ENCODE results near the gene MSL3B.

The MSL3B gene

GRCh38 chr2:233821196-233821595, 47.0 kb downstream of the MSL3B start:
- peaks cover 3% of the 10 kb centered on the region for H3K4me1 Mint-ChIP-seq (ENCODE audit: low read depth, unreplicated experiment)
- no peaks in the 10 kb centered on the region for H3K36me3 Mint-ChIP-seq (ENCODE audit: unreplicated experiment)
- no peak for DNase-seq
- no peak overlapping the region for H3K27ac Mint-ChIP-seq (ENCODE audit: unreplicated experiment)
- H3K27me3 Mint-ChIP-seq (ENCODE audit: unreplicated experiment): peaks cover 7% of the 10 kb centered on the region
- H3K9me3 Mint-ChIP-seq (ENCODE audit: unreplicated experiment): peaks cover 4% of the 10 kb centered on the region
- TF ChIP-seq CTCF (IDR thresholded peaks at IDR 0.05; ENCODE audit: partially characterized antibody, unreplicated experiment): no peak
- no peak overlapping the region for H3K4me3 Mint-ChIP-seq (ENCODE audit: unreplicated experiment)

DNA sequence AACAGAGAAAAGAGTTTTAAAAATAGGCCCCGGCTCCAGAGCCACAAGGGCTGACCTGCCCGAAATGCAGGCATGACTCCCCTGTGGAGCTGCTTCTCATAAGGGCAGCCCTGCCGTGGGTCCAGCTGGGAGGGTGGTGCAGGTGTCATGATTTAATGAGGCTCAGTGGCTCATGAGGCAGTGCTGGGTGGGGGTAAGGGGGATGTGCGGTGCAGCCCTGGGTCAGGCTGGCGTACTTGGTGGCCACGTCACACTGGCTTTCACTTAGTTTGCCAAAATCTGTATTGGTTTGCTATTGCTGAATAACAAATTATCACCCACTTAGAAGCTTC, 47.4 kb downstream of the MSL3B start:
- no peak overlapping the region for H3K27ac Mint-ChIP-seq (ENCODE audit: unreplicated experiment)
- TF ChIP-seq CTCF (IDR thresholded peaks at IDR 0.05; ENCODE audit: partially characterized antibody, unreplicated experiment): no peak
- H3K36me3 Mint-ChIP-seq (ENCODE audit: unreplicated experiment): no peaks in the 10 kb centered on the region
- no peak for DNase-seq
- H3K9me3 Mint-ChIP-seq (ENCODE audit: unreplicated experiment): peaks cover 4% of the 10 kb centered on the region
- H3K27me3 Mint-ChIP-seq (ENCODE audit: unreplicated experiment): peaks cover 7% of the 10 kb centered on the region
- H3K4me1 Mint-ChIP-seq (ENCODE audit: low read depth, unreplicated experiment): peaks cover 3% of the 10 kb centered on the region
- no peak overlapping the region for H3K4me3 Mint-ChIP-seq (ENCODE audit: unreplicated experiment)

DNA sequence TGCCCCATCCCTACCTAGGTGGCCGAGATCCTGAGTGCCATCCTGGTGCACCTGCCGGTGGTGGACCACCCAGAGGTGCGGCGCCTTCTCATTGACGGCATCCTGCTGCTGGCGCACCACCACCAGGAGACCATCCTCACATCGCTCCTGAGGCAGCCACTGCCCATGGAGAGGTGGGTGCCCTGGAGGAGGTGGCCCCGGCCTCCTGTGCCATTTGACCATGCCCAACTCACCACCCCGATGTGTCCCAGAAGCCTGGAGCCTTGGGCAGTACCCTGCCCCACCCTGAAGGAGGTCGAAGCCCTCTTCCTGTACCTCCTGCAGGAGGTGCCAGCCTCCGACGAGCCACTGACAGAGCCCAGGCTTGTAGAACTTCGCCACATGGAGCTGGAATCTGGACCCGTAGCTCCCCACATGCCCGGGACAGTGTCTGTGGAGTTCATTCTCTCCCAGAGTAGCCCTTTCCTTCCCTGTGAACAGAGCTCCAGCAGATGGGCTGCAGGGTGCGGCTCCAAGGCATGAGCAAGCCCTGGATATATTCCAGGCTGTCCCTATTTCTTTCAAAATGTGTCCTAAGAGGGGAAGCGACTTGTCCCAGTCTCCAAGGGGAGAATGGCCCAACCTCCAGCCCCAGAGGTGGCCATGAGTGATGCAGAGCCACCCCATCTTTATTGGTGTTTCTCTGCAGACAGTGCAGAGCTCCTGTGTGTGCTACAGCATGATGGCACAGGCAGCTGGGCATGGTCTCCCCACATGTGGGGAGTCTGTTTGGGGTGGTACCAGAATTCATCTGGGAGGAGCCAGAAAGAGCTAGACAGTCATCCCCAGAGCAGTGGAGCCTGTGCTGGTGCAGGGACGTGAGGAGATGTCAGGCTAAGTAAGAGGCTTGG, 48.1 kb downstream of the MSL3B start:
- no peaks in the 10 kb centered on the region for H3K36me3 Mint-ChIP-seq (ENCODE audit: unreplicated experiment)

DNA sequence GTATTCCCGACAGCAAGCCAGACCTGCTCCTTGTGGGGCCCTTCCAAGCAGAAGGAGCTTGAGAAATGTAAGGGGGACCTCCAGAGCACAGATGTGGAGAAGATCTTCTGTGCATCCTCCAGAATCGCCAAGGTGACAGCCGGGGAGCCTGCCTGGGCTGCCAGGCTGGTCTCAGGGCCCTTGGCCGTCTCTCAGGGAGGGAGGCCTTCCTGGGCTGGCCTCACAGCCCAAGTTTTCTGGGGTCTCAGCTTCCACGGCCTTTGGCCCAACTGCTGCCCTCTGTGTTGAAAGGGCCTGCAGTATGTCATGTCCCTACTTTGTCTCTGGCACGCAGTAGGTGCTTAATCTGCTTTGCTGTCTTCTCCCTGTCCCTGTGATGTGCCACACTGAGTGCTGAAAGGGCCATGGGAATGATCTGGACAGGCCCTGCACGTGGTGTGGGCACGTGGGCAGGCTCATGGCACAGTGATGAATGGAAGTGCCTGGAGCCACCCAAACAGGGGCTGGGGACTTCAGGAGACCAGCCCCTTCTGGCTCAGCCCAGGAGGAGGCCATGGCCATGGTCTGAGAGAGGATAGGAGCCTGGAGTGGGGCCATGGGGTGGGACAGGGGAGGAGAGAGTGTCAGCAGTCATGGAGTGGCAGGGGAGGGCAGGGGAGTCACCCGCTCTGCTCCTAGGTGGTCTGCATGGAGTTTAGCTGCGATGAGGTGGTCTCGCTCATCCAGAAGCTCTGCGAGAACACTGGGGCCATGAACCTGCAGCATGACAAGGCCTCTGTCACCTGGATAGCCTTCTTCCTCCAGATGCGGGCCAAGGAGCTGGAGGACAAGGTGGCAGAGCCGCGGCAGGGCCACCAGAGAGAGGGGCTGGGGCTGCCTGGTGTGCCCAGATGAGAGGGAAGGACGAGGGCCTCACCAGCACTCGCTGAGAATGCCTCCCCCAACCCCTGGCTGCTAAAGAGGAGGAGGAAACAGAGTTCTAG, 49.3 kb downstream of the MSL3B start:
- no peak for DNase-seq
- no peak overlapping the region for H3K27ac Mint-ChIP-seq (ENCODE audit: unreplicated experiment)
- TF ChIP-seq CTCF (IDR thresholded peaks at IDR 0.05; ENCODE audit: partially characterized antibody, unreplicated experiment): no peak
- H3K36me3 Mint-ChIP-seq (ENCODE audit: unreplicated experiment): no peaks in the 10 kb centered on the region
- H3K4me1 Mint-ChIP-seq (ENCODE audit: low read depth, unreplicated experiment): peaks cover 3% of the 10 kb centered on the region
- H3K4me3 Mint-ChIP-seq (ENCODE audit: unreplicated experiment): no peak overlapping the region
- peaks cover 4% of the 10 kb centered on the region for H3K9me3 Mint-ChIP-seq (ENCODE audit: unreplicated experiment)
- peaks cover 7% of the 10 kb centered on the region for H3K27me3 Mint-ChIP-seq (ENCODE audit: unreplicated experiment)

More for the DNA sequence above, 48.1 kb downstream of the MSL3B start:
- no peak for DNase-seq
- Mint-ChIP-seq H3K4me3 (ENCODE audit: unreplicated experiment) (no peak overlapping the region), H3K9me3 (ENCODE audit: unreplicated experiment) (peaks cover 4% of the 10 kb centered on the region), H3K27me3 (ENCODE audit: unreplicated experiment) (peaks cover 7% of the 10 kb centered on the region), H3K4me1 (ENCODE audit: low read depth, unreplicated experiment) (peaks cover 3% of the 10 kb centered on the region), H3K27ac (ENCODE audit: unreplicated experiment) (no peak overlapping the region)
- no peak for TF ChIP-seq CTCF (IDR thresholded peaks at IDR 0.05; ENCODE audit: partially characterized antibody, unreplicated experiment)

Measured in glutamatergic neuron (in vitro differentiated cells).